Lung microvascular endothelial cell (primary cell): ENCODE data around the gene BRD9. TPM values are rescaled to one million over a fixed set of nuclear protein-coding genes. Genes with fewer than 3 reads are reported as not detected.
"Not testable (repeated sequence)": the region's sequence is repeated elsewhere in the genome, so short reads cannot be mapped to it uniquely, and the experiment has no call there.

Experiments
- DNase-seq, 2 donors: peaks; one replicate each; pipeline versions ENCODE4 v3.0.0 to v3.0.0-alpha.2; 2010; ENCODE audit warnings: low read depth in 2 of 2
- total RNA-seq: library from RNA; depleted of rRNA; stranded (reverse); fragments of >200 nt; gene quantifications from 2 replicates; pipeline ENCODE4 v1.2.1, GENCODE V29; 2014

Gene BRD9
- total RNA-seq = 25.9 and 31.2 TPM in 2 replicates

- DNase-seq = peak; percentile 80 to 86
These were observed at the start of gene BRD9, which contains the start of gene TRIP13 for GRCh38 chr5:892394-893136. BRD9 (minus strand) TSS chr5:892801; CDS start chr5:892657, 144 bp downstream. TRIP13 (plus strand) TSS chr5:892884; CDS start chr5:892999, 115 bp downstream.

DNA sequence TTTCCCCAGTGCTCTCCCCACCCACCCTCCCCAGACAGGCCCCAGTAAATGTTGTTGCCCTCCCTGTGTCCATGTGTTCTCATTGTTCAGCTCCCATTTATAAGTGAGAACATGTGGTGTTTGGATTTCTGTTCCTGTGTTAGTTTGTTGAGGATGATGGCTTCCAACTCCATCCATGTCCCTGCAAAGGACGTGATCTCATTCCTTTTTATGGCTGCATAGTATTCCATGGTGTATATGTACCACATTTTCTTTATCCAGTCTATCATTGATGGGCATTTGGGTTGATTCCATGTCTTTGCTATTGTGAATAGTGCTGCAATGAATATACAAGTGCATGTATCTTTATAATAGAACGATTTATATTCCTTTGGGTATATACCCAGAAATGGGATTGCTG is 48.1 kb upstream of the BRD9 start:
- DNase-seq = not testable (repeated sequence)

GRCh38 chr5:939368-939767 is 46.8 kb upstream of the BRD9 start:
- DNase-seq = no peak

DNA sequence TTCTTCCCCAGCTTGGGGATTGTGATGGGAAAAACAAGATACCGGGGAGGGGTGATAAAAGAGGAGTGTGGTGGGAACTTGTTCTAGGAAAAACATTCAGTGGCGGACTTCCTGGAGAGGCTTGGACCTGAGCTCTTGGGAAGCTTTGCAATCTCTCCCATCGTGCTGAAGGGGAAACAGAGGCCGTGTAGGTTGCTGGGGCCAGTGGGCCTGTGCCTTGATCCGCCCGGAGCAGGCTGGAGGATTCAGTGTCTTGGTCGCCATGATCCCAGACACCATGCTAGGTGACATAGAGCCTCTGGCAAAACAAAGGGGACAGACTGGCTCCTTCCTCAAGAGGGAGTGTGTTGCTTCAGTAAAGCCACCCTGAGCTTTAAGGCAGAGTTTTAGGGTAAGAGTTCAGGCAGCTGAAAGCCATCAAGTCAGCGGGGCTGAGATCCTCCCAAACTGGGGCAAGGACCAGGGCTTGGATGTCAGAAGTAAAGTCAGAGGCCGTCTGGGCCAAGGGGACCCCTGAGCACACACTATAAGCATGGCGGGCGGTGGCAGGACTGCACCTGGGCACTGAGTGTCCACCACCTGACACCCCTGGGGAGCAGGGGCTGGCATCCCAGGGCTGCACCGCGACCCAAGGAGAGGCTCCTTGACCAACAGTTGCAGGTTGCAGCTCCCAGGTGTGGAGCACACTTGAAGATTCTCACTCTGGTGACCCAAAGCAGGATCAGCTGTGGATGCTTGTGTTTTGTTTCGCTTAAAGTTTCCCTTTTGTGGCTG is 44.7 kb upstream of the BRD9 start:
- DNase-seq = no peak

- DNase-seq = no peak
These were observed 43.8 kb upstream of the BRD9 start for GRCh38 chr5:936149-937144.

- no peak for DNase-seq
These were observed 43.0 kb upstream of the BRD9 start for GRCh38 chr5:935510-936084.

GRCh38 chr5:934381-934967 is 41.9 kb upstream of the BRD9 start:
- DNase-seq = not testable (repeated sequence)

DNA sequence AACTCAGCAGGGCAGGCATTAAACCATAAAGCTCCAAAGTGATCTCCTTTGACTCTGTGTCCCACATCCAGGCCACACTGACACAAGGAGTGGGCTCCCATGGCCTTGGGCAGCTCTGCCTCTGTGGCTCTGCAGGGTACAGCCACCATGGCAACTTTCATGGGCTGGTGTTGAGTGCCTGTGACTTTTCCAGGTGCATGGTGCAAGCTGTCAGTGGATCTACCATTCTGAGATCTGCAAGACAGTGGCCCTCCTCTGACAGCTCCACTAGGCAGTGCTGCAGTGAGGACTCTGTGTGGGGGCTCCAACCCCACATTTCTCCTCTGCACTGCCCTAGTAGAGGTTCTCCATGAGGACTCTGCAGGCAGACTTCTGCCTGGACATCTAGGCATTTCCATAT is 41.4 kb upstream of the BRD9 start:
- not testable (repeated sequence) for DNase-seq

- DNase-seq = peak; percentile 33 to 34
These were observed 40.8 kb upstream of the BRD9 start for GRCh38 chr5:933251-933861.

- peak in 1 of 2 donors; percentile 36 for DNase-seq
These were observed 40.1 kb upstream of the BRD9 start for GRCh38 chr5:932628-933250.

GRCh38 chr5:932151-932627 is 39.6 kb upstream of the BRD9 start:
- no peak for DNase-seq

GRCh38 chr5:931570-932145 is 39.1 kb upstream of the BRD9 start:
- no peak for DNase-seq

GRCh38 chr5:930866-931265 is 38.3 kb upstream of the BRD9 start:
- DNase-seq = no peak

DNA sequence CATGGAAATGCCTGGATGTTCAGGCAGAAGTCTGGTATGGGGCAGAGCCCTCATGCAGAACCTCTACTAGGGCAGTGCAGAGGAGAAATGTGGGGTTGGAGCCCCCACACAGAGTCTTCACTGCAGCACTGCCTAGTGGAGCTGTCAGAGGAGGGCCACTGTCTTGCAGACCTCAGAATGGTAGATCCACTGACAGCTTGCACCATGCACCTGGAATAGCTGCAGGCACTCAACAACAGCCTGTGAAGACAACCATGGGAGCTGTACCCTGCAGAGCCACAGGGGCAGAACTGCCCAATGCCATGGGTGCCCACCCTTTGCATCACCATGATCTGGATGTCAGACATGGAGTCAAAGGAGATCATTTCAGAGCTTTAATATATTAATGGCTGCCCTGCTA is 37.0 kb upstream of the BRD9 start:
- DNase-seq = no peak

GRCh38 chr5:929182-929581 is 36.6 kb upstream of the BRD9 start:
- DNase-seq = not testable (repeated sequence)

DNA sequence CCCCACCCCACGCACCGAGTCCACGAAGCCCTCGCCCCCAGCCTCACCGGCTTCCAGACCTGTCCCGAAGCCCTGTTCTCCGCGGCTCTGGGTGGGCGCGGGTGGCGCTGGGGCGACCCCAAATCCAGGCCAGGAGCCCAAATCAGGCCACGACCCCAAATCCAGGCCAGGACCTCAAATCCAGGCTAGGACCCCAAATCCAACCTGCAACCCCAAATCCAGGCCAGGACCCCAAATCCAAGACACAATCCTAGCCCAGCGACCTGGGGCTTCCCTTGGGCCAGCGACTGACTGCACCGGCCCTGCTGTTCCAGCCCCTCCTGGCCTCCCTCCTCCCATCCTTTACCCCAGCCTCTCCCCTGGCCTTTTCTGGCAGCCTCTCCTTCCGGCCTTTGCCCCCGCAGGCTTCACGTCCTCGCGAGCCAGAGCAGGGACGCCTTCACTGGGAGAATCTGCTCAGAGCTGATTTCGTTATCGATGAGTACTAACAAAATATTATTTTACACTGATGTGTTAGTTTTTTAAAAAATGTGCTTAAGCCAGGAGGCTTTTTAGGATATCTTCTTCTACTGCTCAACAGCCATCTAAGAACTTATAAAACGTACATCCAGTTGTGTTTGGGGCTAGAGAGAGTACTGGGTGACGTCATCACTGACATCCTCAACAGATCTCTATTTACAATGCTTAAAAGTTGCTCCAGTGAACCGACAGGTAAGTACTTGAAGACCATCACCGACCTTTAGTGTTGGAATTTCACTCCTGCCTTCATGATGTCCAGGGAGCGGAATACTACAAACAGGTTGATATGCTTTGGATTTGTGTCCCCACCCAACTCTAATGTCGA is 34.8 kb upstream of the BRD9 start:
- DNase-seq = no peak

DNA sequence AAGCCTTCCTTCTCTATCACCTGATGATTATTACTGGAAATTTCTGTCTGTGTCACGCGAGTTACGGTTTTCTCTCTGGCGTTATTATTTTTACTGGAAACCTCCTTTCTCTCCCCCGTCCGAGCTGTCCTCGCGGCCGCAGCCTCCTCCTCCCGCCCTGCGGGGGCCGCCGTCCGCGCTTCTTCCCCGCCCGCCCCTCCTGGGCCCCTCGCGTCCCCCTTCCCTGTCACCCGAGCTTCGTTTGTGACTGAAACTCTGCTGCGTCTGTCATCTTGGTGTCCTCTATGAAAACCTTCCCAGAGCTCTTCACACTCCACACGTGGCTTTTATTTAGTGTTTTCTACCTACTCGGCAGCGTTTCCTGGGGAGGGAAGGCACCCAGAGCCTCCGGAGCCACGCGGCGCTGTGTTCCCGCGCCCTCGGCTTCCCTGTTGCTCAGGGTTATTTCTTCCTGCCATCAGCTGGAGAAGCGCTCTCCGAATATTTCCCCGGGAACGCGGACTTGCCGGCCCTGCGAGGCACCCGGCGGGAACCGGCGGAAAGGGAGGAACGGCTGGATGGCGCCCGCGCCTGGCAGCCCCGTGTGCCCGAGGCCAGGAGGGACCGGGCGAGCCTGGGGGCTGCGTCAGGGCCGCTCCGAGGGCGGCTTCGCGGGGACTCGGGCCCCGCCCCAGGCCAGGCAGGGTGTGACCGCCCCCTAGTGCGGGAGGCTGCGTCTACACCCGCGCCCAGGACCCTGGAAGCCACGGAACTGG is 34.0 kb upstream of the BRD9 start:
- DNase-seq = peak; percentile 26 to 55
